Putamen (tissue), 1 donor: ENCODE data around the gene ELMO1.

ENCODE experiments used
- DNase-seq: peaks from one replicate; pipeline ENCODE4 v3.0.0-alpha.2; 2016; ENCODE audit warnings: low spot score

ELMO1 gene

DNA sequence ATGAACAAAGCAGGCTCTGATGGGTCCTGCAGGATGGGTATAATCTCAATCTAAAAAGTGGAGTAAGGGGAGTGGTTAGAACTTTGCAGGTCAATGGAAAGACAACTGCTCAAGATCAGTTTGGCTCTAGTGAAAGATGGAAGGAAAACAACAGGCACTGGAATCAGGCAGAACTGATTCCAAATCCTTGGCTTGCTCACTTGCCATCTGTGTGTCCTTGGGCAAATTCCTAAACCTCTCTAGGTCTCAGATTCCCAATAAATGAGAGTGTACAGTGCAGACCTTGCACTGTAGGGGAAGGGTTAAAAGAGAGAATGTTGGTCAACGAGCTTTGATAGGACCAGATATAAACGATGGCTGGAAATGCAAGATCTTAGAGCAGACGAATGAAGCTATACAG, 538.3 kb downstream of the ELMO1 start:
- no peak for DNase-seq

DNA sequence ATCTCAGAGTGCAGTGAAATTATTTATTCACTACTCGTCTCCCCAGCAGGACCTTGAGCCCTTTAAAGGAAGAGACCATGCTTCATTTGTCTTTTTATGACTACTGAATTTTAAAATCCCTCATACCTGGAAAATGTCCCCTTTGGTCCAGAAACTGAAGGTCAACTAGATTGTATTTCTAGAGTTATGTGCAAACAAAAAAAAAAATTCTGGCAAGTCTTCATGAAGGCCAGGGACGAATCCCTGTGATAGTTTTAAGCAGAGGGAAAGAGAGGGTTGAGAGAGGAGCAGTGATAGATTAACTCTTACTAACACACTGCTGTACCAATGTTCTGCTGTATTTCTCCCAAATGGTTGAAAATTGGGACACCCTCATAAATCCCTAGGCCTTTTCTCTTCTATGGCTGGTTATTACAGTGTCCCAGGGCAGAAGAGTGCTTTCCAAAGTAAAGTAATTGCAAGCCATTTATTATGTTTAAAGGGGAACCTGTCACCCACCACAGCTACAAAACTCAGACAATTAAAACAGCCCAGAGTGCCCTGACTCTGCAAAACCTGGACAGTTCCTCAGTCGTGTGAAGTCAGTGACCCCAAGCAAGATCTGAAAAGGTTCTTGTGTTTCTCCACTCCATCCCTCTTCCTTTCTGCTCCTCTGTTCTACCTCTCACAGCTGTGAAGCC, 541.6 kb downstream of the ELMO1 start:
- no peak for DNase-seq

DNA sequence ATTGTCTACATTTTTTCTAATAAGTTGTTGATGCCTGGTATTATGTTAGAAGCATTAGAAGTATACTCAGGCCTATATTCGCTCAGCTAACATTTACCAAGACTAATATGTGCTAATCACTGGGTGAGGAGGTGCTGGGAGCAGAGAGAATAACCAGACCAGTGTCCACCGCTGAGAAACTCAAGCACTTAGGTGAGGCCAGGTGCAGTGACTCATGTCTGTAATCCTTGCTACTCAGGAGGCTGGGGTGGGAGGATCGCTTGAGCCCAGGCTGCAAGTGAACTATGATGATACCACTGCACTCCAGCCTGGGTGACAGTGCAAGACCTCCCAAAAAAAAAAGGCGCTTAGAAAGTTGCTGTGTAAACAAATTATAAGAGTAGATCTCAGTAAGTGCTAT, 542.2 kb downstream of the ELMO1 start:
- DNase-seq, result no peak

DNA sequence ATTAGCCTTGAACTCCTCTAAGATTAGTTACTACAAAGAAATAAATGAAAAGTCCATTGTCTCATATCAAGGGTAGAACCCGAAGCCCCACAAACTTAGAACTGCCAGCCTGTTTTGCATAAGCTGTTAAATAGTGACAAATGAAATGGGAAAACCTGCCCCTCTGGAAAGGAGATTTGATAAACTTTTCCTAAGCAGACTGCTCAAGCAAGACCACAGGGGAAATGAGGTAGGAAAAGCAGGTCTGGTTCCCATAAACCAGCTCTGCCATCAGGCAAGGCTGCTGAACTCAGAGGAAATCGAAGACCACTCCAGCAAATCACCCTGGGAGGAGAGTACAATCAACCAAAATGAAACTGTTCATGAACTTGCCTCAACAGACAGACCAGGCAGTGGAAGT, 542.8 kb downstream of the ELMO1 start:
- DNase-seq, result no peak

DNA sequence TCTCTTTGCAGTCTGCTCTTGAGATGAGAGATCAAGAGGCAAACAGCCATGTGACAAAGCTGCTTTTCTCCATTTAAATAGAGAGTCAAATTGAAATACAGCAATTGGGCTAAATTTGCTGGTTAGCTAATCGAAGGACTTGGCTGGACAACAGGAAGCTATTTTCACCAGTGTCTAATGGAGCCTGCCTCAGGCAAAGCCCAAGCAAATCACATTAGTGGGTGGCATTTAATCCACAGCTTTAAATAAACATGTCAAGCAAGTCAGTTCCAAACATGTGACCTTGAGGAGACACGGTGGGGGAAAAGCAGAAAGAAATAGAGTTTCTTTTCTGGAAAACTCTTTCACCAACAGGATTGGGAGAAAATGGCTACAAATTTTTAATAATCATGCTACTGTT, 543.9 kb downstream of the ELMO1 start:
- no peak for DNase-seq

DNA sequence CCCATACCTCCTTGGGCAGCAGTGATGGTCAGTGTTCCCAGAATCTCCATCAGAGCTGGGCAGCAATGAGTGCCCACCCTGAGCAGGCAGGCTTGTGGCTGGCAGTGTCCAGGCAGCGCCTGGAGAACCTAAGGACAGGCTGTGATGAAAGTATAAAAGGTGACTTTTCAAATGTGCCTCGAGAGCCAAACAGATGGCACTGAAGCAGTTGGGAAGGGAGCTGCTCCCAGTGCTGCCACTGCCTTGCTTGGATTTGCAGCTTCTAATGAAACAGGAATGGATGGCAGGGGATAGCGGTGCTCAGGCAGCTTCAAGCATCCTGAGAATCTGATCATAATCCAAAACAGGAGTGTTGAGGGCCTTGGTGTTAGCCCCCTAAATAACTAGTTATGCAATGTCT, 544.6 kb downstream of the ELMO1 start:
- no peak for DNase-seq

DNA sequence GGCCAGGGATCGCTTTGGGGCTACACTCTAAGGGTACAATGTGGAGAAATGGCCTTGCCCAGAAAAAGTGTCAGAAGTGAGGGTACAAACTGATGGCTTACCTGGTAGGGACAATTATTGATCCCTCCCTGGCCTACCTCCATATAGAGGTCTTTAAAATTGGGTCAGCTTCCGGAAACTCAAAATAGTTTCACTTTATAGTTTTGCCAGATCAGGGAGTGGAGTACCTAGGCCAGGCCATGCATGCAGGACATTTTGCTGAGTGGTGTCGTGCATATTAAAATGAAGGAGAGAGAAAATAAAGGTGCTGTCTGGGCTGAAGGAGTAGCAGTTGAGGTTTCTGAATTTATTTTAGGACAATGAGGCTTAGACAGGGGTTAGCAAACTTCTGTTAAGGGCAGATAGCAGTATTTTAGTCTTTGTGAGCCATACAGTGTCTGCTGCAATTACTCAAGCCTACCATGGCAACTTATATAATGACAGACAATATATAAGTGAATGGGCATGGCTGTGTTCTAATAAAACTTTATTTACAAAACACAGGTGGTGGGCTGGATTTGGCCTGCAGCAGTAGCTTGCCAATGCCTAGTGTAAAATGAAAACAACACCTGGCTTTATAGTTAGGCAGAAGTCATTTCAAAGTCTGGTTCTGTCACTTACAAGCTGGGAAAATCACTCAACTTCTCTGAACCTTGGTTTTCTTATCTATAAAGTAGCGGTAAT, 547.5 kb downstream of the ELMO1 start:
- DNase-seq, result no peak

DNA sequence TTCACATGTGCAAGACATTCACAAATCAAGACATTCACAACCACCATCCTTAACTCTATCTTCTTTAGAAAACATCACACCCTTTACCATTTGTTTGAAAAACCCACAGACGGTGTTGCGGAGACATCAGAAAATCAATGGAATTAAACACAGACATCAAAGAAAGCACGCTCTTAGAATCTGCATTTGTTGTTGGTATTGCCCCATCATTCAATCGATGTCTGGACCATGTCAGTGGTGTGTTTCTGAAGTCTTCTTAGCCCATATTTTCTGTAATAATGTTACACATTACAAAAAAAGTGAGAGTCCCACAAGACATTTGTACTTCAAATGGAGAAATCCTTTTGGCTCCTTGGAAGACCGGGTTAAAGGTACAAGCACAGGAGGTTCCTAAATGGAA, 550.5 kb downstream of the ELMO1 start:
- no peak for DNase-seq

DNA sequence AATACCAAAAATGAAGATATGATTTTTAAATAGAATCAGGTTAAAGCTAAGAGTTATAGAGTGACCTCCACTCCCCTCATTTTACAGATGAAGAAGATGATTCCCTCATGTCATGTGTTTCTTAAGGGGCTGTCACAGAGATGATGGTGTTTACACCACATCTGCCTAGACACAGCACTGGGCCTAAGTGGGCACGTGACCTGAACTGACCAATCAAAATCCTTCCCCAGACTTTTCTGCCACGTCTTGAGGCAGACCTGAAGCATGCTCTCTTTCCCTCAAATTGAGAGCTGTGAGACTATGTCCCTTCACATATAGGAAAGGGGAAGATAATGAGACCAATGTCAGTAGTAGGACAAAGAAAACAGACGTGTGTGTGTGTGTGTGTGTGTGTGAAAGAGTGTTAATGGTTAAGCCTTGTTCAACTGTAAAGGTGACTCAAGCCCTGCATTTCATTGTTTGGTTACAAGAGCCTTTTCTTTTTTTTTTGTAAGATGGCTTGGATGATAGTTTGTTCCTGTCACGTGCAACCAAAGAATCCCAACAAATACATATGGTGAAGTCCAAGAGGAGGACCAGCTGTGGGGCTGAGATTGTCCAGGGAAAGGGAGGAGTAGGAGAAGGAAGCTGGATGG, 551.6 kb downstream of the ELMO1 start:
- no peak for DNase-seq

DNA sequence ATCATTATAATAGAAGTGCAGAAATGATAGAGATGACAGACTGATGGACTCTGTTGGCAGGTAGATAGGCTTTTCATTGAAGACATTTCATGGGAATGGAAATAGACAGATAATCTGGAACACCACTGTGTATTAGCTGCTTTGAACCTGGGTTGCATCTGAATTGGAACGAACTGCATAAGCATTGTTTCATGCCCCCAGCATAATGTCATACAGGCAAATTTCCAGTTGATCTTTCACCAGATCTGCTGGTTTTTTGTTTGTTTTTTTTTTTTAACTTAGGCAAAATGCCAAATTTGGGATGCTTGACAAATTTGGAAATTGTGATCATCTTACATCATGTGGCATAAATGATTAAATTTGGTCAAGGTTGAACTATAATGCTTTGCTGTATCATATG, 552.2 kb downstream of the ELMO1 start:
- no peak for DNase-seq

DNA sequence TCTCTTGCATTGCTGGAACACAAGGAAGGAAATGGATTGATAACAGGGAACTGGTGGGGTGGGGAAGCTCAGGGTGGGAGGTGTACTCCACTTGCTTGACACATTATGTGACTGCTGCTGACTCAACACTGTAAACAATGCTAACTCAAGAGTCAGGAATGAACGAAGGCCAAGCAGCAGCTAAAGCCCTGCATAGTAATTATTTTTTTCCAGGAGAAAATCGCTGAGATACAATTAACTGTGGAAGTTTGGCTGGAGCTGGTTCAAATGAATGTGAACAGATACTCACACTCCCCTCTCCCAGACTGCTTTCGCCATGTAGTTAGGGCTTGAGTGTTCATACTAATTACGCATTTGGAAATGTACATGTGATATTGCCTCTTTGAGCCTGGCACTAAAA, 553.5 kb downstream of the ELMO1 start:
- no peak for DNase-seq

DNA sequence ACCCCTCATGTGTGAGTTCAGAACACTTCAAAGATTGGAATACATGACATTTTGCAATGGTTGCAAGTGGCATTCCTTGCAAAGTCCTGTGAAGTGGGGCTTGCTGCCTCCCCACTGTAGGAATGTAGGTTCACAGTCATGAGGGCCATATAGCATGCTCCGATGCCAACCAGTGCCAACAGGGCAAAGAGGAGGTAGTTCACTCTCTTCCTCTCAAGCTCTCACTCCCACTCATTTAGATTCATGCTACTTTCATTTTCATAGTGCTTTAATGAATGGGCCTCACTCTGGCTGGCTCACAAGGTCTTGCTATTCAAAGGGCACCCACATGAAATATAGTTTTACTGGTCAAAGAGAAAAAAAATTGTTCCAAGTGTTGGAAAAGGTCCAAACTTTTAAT, 554.5 kb downstream of the ELMO1 start:
- no peak for DNase-seq

DNA sequence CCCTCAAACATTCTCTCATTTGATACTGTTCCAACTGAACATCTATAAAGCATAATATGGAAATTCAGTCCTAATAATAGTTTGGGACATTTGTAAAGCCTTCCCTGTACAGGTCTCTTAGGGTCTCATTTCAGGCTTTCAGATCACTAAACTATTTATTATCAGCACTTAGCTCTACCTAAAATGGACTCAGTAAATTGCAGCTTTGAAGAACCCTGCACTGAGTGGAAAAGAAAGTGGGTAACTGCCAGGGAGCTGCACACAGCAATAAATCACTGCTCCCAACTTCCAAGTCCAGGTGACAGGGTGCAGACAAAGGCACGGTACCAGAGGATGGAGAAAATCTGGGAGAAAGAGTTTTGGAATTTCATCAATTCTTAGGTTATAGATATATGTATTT, 559.5 kb downstream of the ELMO1 start:
- no peak for DNase-seq

DNA sequence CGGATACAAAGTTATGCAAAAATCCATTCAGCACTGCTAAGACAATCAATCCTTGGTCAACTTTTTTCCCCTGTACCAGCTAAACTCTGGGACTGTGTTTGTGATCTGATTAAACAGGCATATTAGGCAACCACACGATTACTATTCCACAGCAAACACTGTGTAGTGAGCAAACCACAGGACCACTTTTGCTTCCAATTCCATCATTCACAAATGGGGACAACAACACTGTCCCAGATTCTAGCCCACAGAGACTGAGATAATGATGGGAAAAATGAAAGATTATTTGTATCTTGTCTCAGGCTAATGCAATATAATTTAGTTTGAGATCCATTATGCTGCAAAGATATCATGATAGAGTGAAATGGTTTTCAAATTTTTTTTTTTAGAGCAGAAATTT, 560.7 kb downstream of the ELMO1 start:
- DNase-seq, result no peak

DNA sequence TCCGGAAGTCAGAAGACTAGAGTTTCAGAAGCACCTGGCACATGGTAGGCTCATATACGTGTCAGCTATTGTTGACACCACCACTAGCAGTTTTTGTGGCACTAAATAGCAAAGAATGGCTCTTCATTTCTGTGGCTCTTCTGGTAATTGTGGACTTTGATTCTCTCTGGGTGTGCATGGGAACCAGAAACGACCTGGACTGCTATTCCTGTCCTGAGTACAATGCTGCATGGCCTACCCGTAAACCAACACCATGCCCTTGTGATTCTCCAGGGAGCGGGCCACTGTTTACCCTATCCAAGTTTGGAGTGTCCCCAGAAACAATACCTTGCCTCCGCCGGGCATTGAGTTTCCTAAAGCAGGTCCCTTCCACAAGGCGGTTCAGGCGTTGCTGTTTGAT, 561.4 kb downstream of the ELMO1 start:
- DNase-seq, result no peak

DNA sequence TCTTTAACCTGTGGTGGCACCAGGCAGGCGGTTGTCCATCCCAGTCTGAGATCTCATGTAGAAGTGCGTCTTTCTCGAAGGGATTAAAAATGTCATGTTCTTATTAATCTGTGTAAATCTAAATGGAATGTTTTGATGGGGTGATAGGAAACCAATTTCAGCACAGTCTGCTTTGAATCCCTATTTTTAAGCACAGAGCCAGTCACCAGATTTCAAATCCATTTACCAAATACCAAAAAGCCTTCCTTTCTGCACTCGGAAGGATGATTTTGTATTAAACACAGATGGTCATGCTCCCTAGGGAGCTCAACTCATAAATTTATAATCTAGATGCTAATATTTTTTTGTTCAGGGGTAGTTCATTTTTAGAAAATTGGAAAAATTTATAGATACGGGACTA, 563.8 kb downstream of the ELMO1 start:
- DNase-seq, result no peak

DNA sequence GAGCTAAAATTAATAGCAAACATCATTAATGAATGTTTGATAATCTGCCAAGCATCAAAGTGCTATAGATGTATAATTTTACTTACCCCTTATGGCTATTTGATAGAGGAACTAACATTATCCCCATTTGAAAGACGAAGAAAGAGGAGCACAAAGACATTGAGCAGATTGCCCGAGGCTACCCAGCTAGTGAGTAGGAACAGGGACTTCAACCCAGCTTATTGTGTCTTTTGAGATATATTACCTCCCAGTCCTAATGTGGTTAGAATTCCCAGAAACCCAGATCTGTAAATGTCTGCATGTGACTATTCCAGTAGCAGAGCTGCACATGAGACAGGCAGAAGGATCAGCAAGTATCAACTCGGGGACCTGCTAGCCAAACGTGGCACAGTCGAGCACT, 564.3 kb downstream of the ELMO1 start:
- no peak for DNase-seq

DNA sequence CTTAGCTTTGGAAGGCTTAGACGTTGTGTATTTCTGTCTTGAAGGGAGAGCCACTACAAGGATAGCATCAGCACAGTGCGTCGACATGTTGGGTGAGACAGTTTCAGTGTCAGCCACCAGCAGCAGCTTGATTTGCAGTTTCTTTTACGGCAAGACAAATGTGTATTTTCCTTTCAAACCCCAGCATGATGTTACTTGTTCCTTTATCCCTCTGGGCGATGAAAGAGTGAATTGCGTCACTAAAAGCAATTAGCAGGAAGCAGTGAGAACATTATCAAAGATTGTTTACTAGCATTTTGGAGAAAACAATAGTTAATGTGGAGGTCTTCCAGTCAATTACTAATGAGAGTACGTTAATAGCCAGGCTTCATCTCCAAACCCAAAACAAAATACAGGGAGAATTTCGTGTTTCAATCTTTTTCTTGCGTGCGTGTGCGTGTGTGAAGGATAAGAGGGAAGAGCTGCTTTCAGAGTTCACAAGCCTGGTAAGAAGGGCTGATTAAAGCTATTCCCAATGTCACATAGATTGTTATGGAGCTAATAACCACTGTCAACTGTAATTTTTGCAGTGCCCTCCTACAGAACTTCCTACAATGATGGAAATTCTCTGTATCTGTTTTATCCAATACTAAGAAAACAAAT, 567.3 kb downstream of the ELMO1 start:
- peak; percentile 39 for DNase-seq

DNA sequence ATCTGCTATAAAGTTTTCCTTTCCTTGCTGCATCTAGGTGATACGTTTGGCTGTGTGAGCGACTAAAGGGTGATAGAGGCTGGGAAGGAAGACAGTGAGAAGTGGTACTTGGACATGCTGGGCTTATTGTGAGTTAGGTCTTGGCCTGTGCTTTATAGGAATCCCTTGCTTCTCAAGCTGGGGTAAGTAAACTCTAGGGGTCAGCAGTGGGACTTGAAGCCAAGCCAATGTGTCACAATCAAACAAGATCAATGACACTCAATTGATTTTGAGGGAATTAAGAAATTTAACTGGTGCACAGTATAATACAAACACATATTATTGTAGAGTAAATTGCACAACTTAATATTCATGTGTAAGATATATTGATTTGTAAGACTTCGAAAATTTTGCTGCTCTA, 568.6 kb downstream of the ELMO1 start:
- DNase-seq, result no peak

DNA sequence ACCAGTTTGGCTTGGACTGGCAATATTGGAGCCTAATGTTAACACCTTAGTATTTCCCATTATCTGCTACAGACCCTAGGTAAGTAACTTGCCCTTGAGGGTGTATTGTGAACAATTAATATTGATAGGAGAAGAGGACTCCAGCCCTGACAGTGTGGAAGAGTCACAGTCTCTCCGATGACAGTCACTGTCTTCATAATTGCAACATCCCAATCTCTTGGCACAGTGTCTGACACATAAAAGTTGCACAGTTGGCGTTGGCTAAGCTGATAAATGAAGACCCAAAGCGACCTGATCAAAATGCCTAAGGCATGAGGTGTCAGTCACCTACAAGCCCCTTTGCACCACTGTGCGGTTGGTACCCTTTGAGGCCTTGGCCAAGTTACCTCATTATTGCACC, 569.6 kb downstream of the ELMO1 start:
- DNase-seq, result no peak

DNA sequence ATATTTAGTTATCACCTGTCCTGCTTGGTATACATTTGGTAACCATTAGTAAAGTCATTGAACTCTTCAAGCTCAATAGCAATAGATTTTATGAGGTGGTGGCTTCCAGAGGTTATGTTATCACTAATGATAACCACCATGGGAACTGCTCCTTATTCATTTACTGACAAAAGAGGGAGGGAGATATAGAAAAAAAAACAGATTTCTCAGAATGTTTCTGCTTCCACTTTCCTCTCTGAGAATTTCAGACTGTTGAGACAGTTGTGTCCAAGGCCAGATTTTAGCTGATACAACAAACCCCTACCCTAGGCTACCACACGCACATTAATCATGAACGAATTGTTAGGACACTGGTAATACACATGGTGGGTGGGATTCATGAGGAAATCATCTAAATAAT, 570.4 kb downstream of the ELMO1 start:
- DNase-seq, result no peak

DNA sequence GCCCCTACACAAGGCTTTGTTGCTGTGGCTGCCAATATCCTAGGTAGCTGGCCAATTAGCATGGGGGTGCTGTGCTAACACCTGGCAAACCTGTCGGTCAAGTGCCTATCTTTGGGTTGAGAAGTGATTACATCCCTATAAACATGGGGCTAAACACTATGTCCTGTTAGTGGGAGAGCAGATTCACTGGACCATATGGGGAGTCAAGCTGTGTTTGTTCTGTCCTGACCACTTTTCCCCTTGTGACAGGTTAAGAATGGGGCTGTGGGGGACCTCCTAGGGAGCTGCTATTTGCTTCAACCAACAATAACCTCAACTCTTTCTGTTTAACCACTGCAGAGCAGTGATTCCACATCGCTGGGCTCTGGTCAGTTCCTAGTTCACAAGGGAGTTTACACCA, 572.9 kb downstream of the ELMO1 start:
- DNase-seq, result no peak

DNA sequence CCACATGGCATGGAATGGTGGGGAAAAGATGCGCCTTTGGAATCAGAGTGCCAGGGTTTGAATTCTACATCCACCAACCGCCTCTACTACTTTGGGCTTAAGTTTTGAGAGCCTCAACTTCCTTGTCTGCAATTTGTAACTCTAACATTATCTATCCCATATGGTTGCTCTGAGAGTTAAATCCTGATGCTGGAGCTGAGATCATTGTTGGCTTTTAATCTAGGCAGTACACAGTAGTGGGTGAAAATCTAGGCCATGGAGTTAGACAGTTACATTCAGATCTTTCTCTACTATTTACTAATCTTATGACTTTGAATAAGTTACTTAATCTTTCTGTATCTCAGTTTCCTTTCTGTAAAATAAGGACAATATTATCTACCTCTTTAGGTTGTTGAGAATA, 574.6 kb downstream of the ELMO1 start:
- DNase-seq, result no peak
